Stomach (tissue), 9 donors: Measurements from ENCODE around the gene PORCN. TPM values are rescaled to one million over a fixed set of nuclear protein-coding genes. Genes with fewer than 3 reads are reported as not detected.

Experiments used
- DNase-seq, 2 donors: peaks; one replicate each; pipeline versions ENCODE4 v3.0.0 to v3.0.0-alpha.2; 2013 to 2019
- H3K27ac ChIP-seq, 5 donors: fragments of 200-600 bp in 4 of 5; sonication (generic) in 4 of 5; one replicate each; pipeline ENCODE4 v1.5.1; 2013 to 2019; ENCODE audit warnings: mild to moderate bottlenecking in 1 of 5, moderate library complexity in 1 of 5
- H3K27me3 ChIP-seq, 3 donors: fragments of 200-600 bp; sonication (generic); one replicate each; pipeline ENCODE4 v1.5.1; 2017 to 2019; ENCODE audit warnings: mixed run types in 1 of 3
- H3K36me3 ChIP-seq, 4 donors: fragments of 200-600 bp; sonication (generic); 1 replicate in 3 of 4; 2 replicates in 1 of 4; pipeline ENCODE4 v1.5.1; 2016 to 2019
- H3K4me1 ChIP-seq, 4 donors: fragments of 200-600 bp; sonication (generic); one replicate each; pipeline ENCODE4 v1.5.1; 2016 to 2019
- H3K4me3 ChIP-seq, 4 donors: fragments of 200-600 bp; sonication (generic) in 3 of 4; one replicate each; pipeline ENCODE4 v1.5.1; 2016 to 2019; ENCODE audit warnings: mild to moderate bottlenecking in 1 of 4
- H3K9me3 ChIP-seq, 4 donors: fragments of 200-600 bp; sonication (generic); one replicate each; pipeline ENCODE4 v1.5.1; 2016 to 2019
- CTCF ChIP-seq, 7 experiments: fragments of 450-650 bp in 4 of 7; fragments of 200-600 bp in 3 of 7; sonication (generic) in 3 of 7; IDR thresholded peaks; one replicate each; pipeline ENCODE4 v1.5.1; 2016 to 2019; ENCODE audit warnings: antibody characterized with exemption in 7 of 7, control low read depth in 2 of 7, mild to moderate bottlenecking in 1 of 7
- EP300 ChIP-seq: sonication (generic); formaldehyde crosslinking; IDR thresholded peaks from one replicate; pipeline ENCODE4 v1.6.1; 2017; ENCODE audit warnings: antibody characterized with exemption
- POLR2A ChIP-seq, 4 donors: fragments of 450-650 bp; IDR thresholded peaks; one replicate each; pipeline ENCODE4 v1.6.1; 2016; ENCODE audit warnings: antibody characterized with exemption in 4 of 4, control low read depth in 2 of 4, mild to moderate bottlenecking in 1 of 4, moderate library complexity in 1 of 4
- POLR2AphosphoS5 ChIP-seq, 3 donors: sonication (generic); formaldehyde crosslinking; IDR thresholded peaks; one replicate each; pipeline ENCODE4 v1.6.1; 2016; ENCODE audit warnings: antibody characterized with exemption in 3 of 3
- WGBS, 5 donors: extraction: QIAGEN DNeasy Blood & Tissue Kit in 3 of 5; methylation state at CpG; one replicate each; pipeline versions ENCODE4 v1.1.5 to v1.1.7; 2013 to 2018; 5-methylcytosine and 5-hydroxymethylcytosine counted together
- intact Hi-C: fragments of 100-400 bp; cut with DNase I; formaldehyde crosslinking; loops from one replicate; pipeline ENCODE4 v1.15.1; 2023; ENCODE audit warnings: low total_unique reads
- polyA plus RNA-seq, 3 donors: library from polyadenylated mRNA; stranded (reverse); fragments of 200-250 nt; gene quantifications; one replicate each; pipeline ENCODE4 v1.2.3, GENCODE V29; 2013
- total RNA-seq, 5 donors: library from RNA; depleted of rRNA; stranded (reverse); fragments of >200 nt; gene quantifications; one replicate each; pipeline versions ENCODE4 v1.1.0 to v1.2.3, GENCODE V29; 2014 to 2016
- donor health status: healthy with polysubstance abuse.
- donor health status: Bipolar disorder and iron deficiency.
- donor health status: healthy.

The PORCN gene
- total and polyA plus RNA-seq, 8 donors = 1.8 to 27.4 (median 10.3) TPM

- Histone ChIP-seq H3K27ac (no peak overlapping the region), H3K4me3 (no peak overlapping the region), H3K9me3 (no peaks in the 10 kb centered on the region), H3K4me1 (peaks cover 4 to 11% (median 7%) of the 10 kb centered on the region in 4 donors), H3K36me3 (peaks cover 0 to 34% (median 18%) of the 10 kb centered on the region in 4 donors), H3K27me3 (no peaks in the 10 kb centered on the region)
- DNase-seq = peak in 1 of 2 donors; percentile 40
- no peak for TF ChIP-seq CTCF (IDR thresholded peaks at IDR 0.05)
- no peak for TF ChIP-seq POLR2A (IDR thresholded peaks at IDR 0.05)
- TF ChIP-seq POLR2AphosphoS5 (IDR thresholded peaks at IDR 0.05) = no peak
- TF ChIP-seq EP300 = no peak
- intact Hi-C loops = no loop called here
- 41 to 75% (median 68%) methylated on average over 2 to 4 of the region's 4 CpGs for WGBS, 5 donors
Measured at GRCh38 chrX:48511560-48511959, 2.8 kb downstream of the PORCN start.

- intact Hi-C loops = no loop called here
- H3K36me3 ChIP-seq = peaks cover 0 to 41% (median 21%) of the 10 kb centered on the region in 4 donors
- no peak for DNase-seq
- no peak overlapping the region for H3K27ac ChIP-seq
- H3K4me3 ChIP-seq = no peak overlapping the region
- 89 to 98% (median 96%) methylated on average over 13 to 20 of the region's 20 CpGs for WGBS, 5 donors
- no peaks in the 10 kb centered on the region for H3K9me3 ChIP-seq
- TF ChIP-seq POLR2AphosphoS5 (IDR thresholded peaks at IDR 0.05) (no peak), EP300 (no peak), POLR2A (IDR thresholded peaks at IDR 0.05) (no peak), CTCF (IDR thresholded peaks at IDR 0.05) (no peak)
- H3K4me1 ChIP-seq = peaks cover 4 to 11% (median 7%) of the 10 kb centered on the region in 4 donors
- H3K27me3 ChIP-seq = no peaks in the 10 kb centered on the region
Measured at GRCh38 chrX:48512371-48512935, 3.7 kb downstream of the PORCN start.

- peaks cover 0 to 11% (median 6%) of the 10 kb centered on the region in 4 donors for H3K4me1 ChIP-seq
- H3K27ac ChIP-seq = no peak overlapping the region
- no peak overlapping the region for H3K4me3 ChIP-seq
- DNase-seq = no peak
- H3K27me3 ChIP-seq = no peaks in the 10 kb centered on the region
- no peak for TF ChIP-seq CTCF (IDR thresholded peaks at IDR 0.05)
- no peak for TF ChIP-seq POLR2AphosphoS5 (IDR thresholded peaks at IDR 0.05)
- TF ChIP-seq EP300 = no peak
- TF ChIP-seq POLR2A (IDR thresholded peaks at IDR 0.05) = no peak
- no peaks in the 10 kb centered on the region for H3K9me3 ChIP-seq
- intact Hi-C loops = no loop called here
- WGBS, 5 donors = 64 to 82% (median 75%) methylated on average over 1 to 4 of the region's 4 CpGs
- peaks cover 0 to 41% (median 21%) of the 10 kb centered on the region in 4 donors for H3K36me3 ChIP-seq
Measured at GRCh38 chrX:48513670-48514069, 4.9 kb downstream of the PORCN start.

GRCh38 chrX:48514126-48514806 lies 5.5 kb downstream of the PORCN start:
- 71 to 93% (median 81%) methylated on average over 15 to 16 of the region's 16 CpGs for WGBS, 5 donors
- DNase-seq = no peak
- Histone ChIP-seq H3K4me3 (no peak overlapping the region), H3K36me3 (peaks cover 0 to 41% (median 21%) of the 10 kb centered on the region in 4 donors), H3K27me3 (no peaks in the 10 kb centered on the region), H3K27ac (no peak overlapping the region), H3K9me3 (no peaks in the 10 kb centered on the region), H3K4me1 (peaks cover 0 to 10% (median 6%) of the 10 kb centered on the region in 4 donors)
- intact Hi-C loops = no loop called here
- TF ChIP-seq POLR2AphosphoS5 (IDR thresholded peaks at IDR 0.05) (no peak), EP300 (no peak), POLR2A (IDR thresholded peaks at IDR 0.05) (no peak), CTCF (IDR thresholded peaks at IDR 0.05) (no peak)
